ENCODE results near the gene TCP11L1.

DNA sequence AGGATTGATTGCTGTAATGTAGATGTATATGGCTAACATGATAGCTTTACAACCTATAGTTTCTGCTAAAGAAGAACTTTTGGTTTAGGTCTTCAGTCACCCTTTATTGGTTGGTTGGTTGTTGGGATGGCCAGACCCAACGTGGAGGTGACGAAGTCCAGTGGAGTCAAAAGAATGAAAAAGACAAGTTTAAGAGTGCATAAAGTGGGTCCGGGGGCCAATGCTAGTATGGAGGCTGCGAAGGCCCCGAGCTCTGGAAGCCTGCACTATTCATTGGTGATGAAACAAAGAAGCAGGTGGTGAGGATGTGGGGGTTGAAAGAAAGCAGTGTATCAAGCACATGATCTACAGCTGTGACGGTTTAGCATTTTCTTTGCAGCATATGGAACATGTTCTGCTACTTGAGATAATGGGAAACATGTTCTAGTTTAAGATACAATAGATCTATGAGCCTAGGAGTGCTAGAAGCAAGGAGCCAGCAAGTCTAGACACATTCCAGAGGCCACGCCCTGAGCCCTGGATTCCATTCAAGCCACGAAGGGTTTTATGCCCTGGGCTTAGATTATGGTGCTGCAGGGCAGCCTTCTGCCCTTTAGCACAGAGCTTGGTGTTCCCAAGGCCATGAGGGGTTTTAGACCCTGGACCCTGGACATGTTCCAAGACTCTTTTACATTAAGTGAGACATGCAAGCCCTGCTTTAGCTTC, 6.3 kb downstream of the TCP11L1 start:
- TF ChIP-seq EZH2 (IDR thresholded peaks at IDR 0.05; ENCODE audit: insufficient read depth, poor library complexity, severe bottlenecking) (no peak), EZH2phosphoT487 (IDR thresholded peaks at IDR 0.05; ENCODE audit: insufficient read depth, low read depth) (no peak)
